GM18951 (cell line): ENCODE data around the gene SAFB.

Experiments
- POLR2A ChIP-seq: IDR thresholded peaks from 4 replicates; pipeline ENCODE4 v1.6.1; 2011; ENCODE audit warnings: mild to moderate bottlenecking; ENCODE audit not compliant: insufficient read length, insufficient read depth; ENCODE audit errors: extremely low read depth
- in situ Hi-C: fragments of 300-500 bp; cut with MboI; formaldehyde crosslinking; loops from one replicate; pipeline ENCODE4 v1.12.0; 2022; ENCODE audit warnings: low sequenced_read_pairs, mixed read lengths, inconsistent platforms; ENCODE audit not compliant: unreplicated experiment

The SAFB gene

DNA sequence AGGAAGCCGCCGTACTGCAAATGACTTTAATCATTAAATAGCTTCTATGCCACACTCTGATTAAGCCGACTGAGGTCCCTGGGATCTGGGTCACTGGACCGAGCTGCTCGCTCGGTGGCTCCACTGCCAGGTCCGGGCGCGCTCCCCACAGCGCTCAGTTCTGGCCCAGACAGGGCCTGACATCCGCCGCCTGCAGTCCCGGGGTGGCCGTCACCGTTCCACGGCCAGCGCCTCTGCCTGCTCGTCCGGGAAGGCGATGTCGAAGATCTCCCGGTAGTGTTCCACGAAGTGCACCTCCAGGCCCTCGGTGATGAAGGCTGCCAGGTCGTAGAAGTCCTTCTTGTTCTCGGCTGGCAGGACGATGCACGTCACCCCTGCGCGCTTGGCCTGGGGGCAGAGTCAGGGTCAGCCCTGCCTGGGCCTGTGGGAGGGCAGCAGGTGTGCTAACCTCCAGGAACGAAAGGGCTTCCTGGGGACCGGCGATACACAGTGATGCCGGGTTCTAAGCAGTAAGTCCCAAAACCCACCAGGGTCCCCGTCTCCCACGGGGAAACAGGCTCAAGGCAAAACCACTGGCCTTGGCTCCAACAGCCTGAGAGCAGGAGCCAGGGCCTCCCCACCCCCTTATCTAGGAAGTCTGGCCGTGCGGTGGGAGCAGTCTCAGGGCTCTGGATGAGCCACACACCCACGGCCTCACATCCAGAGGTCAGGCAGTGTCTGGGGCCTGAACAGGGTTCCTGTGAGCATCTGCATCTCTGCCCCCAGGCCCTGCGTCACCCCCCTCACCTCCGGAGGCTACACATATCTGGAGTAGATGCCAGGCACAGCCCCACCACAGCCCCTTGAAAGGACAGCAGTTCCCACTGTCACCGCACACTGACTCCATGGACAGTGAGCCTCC, 69.2 kb downstream of the SAFB start:
- in situ Hi-C loops, result no loop called here
- no peak for TF ChIP-seq POLR2A

DNA sequence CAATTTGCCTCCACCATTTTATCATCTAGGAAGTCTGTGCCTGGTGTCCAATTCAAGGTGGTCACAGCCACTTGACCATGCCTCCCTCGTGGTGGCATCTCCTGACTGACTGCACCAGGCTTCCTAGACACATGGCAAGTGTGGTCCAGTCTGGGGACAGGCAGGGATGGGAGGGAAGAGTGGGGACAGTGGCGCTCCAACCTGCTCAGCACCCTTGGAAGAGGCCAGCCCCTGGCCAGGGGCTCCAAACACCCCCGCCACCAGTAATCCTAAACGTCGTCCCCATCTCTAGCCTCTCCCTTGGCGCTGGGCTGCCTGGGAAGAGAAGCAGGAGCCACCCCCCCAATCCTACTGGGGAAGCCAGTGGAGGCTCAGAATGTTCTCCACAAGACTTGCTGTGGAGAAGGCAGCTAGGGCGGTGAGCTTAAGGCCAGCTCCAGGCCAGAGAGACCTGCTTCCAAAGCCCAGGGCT, 69.9 kb downstream of the SAFB start:
- in situ Hi-C loops, result no loop called here
- TF ChIP-seq POLR2A, result peak; percentile 14

DNA sequence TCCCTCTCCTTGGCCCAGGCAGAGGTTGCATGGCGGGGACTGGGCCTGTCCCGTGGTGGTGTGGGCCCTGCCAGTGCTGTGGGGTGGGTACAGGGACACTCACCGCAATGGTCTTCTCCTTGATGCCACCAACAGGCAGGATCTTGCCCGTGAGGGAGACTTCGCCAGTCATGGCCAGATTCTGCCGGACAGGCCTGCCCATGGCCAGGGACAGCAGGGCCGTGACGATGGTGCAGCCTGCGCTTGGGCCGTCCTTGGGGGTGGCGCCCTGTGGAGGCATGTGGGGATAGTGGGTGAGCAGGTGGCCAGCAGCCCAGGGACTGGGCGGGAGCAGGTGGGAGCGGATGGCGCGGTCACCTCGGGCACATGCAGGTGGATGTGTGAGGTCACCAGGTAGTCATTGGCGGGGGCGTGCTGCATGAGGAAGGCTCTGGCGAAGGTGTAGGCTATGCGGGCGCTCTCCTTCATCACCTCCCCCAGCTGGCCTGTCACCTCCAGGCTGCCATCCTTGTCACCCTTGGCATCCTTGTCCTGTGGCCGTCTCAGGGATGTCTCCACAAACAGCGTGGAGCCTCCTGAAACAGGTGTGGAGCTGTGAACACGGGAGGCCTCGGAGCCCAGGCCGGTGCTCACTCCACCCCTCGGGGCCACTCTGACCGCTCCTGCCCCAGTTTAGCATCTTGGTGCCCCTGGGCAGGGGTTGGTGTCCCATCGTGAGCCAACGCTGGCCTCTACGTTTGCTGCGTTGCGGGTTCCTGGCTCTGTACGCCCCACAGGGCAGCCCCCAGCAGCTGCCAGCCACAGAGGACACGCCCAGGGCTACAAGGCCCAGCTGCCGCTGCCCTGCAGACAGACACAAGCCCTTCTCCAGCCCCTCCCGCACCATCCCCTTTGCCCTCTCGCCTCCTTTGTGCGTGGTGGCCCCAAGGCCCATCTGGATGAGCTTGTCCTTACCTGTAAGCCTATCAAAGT, 70.6 kb downstream of the SAFB start:
- in situ Hi-C loops, result no loop called here
- TF ChIP-seq POLR2A, result no peak

DNA sequence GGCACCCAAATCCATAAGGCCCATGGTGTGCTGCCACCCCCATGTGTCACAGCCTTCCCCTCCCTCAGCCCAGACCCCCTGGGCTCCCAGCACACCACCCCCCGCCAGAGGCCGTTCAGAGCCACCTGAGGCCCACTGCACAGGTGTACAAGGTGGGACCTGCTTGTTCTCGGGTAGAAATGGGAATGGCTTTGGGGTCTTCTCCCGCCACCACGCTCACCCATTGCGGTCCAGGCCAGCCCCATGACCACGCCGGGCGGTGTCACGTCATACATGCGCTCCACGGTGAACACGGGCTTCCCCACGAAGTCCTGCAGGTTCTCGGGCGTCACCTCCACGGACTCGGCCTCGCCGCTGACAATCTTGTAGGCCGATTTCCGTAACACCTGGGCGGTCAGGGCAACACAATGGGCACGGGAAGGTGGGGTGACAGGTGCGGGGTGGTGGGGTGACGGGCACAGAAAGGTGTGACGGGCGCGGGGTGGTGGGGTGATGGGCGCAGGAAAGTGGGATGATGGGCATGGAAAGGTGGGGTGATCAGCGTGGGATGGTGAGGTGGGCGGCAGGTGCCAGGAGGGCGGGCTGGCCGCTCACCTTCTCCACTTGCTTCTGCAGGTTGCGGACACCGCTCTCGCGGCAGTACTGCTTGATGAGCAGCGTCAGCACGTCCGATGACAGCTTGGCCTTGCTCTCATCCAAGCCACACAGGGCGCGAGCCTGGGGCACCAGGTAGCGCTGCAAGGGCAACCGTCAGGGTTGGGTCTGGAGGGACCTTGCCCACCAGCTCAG, 71.5 kb downstream of the SAFB start:
- in situ Hi-C loops, result no loop called here
- TF ChIP-seq POLR2A, result no peak

DNA sequence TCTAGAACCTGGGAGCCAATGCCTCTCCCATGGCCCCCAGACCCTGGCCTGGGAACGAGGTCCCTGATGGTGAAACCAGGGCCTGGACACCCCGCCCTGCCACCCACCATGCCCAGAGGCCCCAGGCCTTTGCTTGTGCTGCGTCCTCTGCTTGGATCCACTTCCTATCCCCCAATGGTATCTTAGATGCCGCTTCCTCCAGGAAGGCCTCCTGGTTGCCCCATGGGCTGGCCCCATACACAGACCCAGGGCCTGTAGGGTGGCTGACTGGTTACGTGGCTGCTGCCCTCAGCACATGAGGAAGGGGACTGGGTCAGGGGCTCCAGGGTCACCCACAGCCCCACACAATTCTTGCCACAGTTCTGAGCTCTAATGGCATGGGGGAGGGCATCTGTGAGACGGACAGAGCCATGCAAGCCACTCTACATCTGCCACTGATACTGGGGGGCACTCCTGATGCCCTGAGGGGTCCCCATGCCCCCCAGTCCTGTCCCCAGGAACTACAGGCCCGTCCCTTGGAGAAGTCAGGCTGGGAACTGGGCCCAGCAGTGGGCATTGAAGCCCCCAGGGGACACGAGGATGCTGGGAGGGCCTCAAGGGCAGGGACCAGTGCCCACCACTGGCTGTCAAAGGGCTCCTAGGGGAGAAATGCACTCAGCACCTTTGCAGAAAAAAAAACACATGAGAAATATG, 72.2 kb downstream of the SAFB start:
- TF ChIP-seq POLR2A, result peak; percentile 7
- in situ Hi-C loops, result no loop called here

DNA sequence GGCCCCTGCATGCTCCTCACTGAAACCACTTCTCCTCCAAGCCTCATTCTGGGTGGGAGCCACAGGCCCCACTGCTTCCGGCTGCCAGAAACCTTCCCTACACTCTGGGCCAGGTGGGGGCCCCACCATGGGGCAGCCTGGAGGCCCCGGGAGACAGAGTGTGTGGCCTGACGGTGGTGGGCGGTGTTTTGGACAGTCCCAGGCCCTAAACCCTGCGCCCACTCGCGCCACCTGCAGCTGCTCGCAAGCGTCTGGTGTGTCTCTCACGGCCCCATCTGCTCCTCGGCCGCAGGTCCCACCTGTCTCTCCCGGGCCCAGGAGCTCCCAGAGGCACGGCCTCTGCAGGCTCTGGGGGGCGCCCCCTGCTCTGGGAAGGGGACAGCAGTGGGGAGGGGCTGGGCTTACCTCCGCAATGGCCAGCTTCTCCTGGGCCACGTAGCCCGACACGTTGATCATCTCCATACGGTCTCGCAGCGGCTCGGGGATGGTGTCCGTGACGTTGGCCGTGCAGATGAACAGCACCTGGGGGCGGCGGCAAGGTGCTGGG, 72.8 kb downstream of the SAFB start:
- peak; percentile 8 for TF ChIP-seq POLR2A
- in situ Hi-C loops, result no loop called here

DNA sequence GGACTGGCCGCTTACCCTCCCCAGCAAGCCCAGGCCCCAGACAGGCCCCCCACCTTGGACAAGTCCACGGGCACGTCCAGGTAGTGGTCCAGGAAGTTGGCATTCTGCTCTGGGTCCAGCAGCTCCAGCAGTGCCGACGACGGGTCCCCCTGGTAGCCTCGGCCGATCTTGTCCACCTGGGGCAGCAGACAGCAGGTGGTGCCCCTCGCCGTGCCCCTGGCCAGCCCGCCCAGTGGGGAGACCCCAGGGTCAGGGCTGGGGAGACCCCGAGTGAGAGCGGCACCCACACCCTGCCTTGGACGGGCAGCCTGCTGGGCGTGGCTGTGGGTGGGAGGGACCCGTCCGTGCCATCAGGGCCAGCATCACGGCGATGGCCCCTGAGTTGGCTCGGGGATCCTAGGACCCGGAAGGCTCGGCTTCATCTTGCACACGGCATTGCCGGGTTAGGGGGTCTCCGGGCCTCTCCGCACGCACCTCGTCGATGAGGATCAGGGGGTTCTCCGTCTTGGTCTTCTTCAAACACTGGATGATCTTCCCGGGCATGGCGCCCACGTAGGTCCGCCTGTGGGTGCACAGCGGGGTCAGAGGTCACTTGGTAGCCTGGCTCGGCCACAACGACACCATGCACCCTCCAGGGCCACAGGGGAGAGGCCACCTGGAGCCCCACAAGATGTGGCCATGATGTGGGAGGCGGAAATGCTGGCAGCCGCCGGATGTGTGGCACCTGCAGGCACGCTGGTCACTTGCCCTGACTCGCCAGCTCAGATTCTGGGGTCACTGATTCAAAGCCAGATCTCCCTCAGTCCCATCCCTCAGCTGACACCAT, 73.5 kb downstream of the SAFB start:
- no peak for TF ChIP-seq POLR2A
- in situ Hi-C loops, result no loop called here

DNA sequence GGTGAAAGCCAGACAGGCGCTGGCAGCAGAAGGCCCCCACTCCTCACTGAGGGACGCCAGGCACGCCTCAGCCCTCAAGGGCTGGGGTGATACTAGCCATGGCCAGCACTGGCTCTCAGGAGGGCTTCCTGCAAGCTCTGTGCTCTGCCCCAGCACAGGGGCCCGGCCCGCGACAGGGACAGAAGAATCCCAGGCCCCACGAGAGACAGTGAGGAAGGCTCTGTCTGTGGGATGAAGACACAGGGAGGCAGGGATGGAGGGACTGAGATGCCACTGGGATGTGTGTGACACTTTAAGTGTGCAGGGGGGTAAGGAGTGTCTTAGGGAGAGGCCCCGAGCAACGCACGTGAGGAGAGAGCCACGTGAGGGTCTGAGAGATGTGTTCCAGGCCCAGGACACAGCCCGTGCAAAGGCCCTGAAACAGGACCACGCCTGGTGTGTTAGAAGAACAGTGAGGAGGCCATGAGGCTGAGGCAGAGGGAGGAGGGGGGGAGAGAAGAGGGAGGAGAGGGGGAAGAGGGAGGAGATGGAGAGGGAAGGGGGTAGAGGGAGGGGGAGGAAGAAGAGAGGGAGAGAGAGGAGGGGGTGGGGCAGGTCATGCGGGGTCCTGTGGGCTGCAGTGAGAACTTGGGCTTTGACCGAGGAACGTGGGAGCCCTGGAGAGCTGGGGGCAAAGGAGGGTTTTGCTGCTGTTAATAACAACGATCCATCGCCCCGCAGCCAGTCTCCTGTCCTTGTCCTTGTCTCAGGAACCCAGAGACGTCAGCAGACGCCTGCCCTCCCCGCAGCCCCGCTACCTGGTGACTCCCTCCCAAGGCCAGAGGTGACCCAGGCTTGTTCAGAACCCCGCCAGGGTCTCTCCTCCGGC, 74.4 kb downstream of the SAFB start:
- in situ Hi-C loops, result no loop called here

DNA sequence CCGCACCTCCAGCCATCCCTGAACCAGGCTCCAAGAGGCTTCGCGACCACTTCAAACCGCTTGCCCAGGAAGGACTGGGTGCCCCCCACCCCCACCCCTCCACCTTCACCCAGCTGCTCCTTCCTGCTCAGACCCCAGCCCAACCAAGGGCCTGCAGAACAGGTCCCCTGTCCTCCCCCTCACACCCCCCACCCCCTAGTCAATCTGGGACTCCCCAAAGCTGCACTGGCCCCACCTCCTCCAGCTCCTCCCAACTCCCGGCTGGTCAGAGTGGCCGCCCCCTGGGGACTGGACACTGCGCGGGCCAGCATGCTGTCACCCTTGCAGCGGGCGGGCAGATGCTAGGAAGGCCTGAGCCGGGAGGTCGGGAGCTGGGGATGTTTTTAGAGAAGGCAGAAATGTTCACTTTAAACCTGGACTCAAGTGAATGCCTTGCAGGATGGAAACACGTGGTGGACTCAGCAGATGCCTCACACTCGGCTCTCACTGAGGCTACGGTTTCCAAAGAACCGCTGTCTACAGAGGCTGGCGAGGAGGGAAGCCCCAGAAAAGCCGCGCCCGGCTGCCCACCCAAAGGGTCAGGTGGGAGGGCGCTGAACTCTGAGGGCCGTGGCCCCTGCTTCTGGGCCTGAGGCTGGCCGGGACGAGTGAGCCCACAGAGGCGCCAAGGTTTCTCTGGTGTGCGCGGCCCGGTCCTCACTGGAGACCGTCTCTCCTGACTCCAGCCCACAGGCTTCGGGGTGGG, 75.2 kb downstream of the SAFB start:
- in situ Hi-C loops, result no loop called here
- TF ChIP-seq POLR2A, result peak; percentile 16

More for the DNA sequence above, 74.4 kb downstream of the SAFB start:
- no peak for TF ChIP-seq POLR2A
